Measurements from ENCODE around the gene YIPF5.

Gene YIPF5

GRCh38 chr5:144122081-144122480, 48.4 kb downstream of the YIPF5 start:
- DNase-seq, result no peak

- DNase-seq, result no peak
Measured at GRCh38 chr5:144121577-144121976, 48.9 kb downstream of the YIPF5 start.

GRCh38 chr5:144120661-144121180, 49.7 kb downstream of the YIPF5 start:
- DNase-seq, result no peak

DNA sequence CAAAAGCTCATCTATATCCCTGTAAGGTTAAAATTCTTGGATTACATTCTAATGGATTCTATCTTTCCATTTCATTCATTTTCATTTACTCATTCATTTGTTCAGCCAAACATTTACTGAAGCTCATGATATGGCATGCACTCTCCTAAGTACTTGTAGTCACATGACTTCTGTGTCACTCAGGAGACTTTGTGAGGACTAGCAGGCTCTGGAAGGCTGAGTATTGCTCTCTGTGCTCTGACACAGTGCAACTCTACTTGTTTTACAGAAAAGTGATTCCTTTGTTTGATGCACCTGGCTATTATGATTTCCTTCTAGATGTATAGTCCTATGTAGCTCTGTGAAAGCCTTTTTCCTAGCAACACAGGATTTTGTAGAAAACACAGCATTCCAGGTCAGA, 53.0 kb downstream of the YIPF5 start:
- DNase-seq, result no peak

DNA sequence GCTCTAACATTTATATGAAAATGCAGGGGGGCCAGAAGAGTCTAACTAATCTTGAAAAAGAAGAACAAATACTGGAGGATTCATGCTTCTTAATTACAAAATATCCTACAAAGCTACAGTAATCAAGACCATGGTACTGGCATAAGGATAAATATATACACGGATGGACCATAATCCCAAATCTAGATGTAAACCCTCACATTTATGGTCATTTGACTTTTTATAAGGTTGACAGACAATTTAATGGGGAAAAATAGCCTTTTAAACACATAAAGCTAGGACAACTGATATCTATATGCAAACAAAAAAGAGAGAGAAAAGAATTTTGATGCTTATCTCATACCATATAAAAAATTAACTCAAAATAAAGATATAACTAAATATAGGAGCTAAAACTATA, 55.9 kb downstream of the YIPF5 start:
- no peak for DNase-seq

Data from stimulated activated naive CD4-positive, alpha-beta T cell treated with Interleukin-2 at 50 U/mL for 16 hours (primary cell).